ENCODE data around the gene ITPR1. TPM values are rescaled to one million over a fixed set of nuclear protein-coding genes. Genes with fewer than 3 reads are reported as not detected.

ITPR1 gene
- total RNA-seq, 1 experiment from 2014 or later: 11.3 TPM

GRCh38 chr3:4552811-4553210 lies 59.7 kb downstream of the ITPR1 start:
- H3K79me2 ChIP-seq (ENCODE audit: low read depth): no peaks in the 10 kb centered on the region
- no peak for DNase-seq
- no peaks in the 10 kb centered on the region for H4K20me1 ChIP-seq (ENCODE audit: insufficient read depth)
- no TSS peak for BruUV-seq (replicated peaks)
- TF ChIP-seq EZH2 (IDR thresholded peaks at IDR 0.05; ENCODE audit: low read depth): no peak
- TF ChIP-seq, protein P1, sequence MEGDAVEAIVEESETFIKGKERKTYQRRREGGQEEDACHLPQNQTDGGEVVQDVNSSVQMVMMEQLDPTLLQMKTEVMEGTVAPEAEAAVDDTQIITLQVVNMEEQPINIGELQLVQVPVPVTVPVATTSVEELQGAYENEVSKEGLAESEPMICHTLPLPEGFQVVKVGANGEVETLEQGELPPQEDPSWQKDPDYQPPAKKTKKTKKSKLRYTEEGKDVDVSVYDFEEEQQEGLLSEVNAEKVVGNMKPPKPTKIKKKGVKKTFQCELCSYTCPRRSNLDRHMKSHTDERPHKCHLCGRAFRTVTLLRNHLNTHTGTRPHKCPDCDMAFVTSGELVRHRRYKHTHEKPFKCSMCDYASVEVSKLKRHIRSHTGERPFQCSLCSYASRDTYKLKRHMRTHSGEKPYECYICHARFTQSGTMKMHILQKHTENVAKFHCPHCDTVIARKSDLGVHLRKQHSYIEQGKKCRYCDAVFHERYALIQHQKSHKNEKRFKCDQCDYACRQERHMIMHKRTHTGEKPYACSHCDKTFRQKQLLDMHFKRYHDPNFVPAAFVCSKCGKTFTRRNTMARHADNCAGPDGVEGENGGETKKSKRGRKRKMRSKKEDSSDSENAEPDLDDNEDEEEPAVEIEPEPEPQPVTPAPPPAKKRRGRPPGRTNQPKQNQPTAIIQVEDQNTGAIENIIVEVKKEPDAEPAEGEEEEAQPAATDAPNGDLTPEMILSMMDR (conservative IDR thresholded peaks at IDR 0.05): no peak
- H3K27ac ChIP-seq: no peak overlapping the region
- H3K9me2 ChIP-seq (ENCODE audit: insufficient read depth): no peaks in the 10 kb centered on the region
- H3F3A ChIP-seq (ENCODE audit: insufficient read depth, low read depth): no peaks in the 10 kb centered on the region
- ChIA-PET POLR2A (ENCODE audit: unreplicated experiment) (no interaction called here), CTCF (no interaction called here)
- intact Hi-C loops (cut with micrococcal nuclease; ENCODE audit: unreplicated experiment): no loop called here
- no peak overlapping the region for H3K4me2 ChIP-seq
- H2AFZ ChIP-seq: no peak overlapping the region
- H3K4me3 ChIP-seq: no peak overlapping the region
- no peaks in the 10 kb centered on the region for H3K27me3 ChIP-seq (ENCODE audit: insufficient read depth, low read depth)
- no peaks in the 10 kb centered on the region for H3K9me3 ChIP-seq (ENCODE audit: insufficient read depth, low read depth)
- H3K36me3 ChIP-seq (ENCODE audit: low read depth): no peaks in the 10 kb centered on the region
- no peaks in the 10 kb centered on the region for H3K4me1 ChIP-seq (replicated peaks; ENCODE audit: insufficient read depth)

GRCh38 chr3:4561661-4562060 lies 68.5 kb downstream of the ITPR1 start:
- Histone ChIP-seq H3K9me2 (ENCODE audit: insufficient read depth) (no peaks in the 10 kb centered on the region), H3K4me2 (no peak overlapping the region), H3F3A (ENCODE audit: insufficient read depth, low read depth) (peaks cover 7% of the 10 kb centered on the region; the same call in 1 of the 2 replicates), H3K27me3 (ENCODE audit: insufficient read depth, low read depth) (no peaks in the 10 kb centered on the region), H3K9me3 (ENCODE audit: insufficient read depth, low read depth) (no peaks in the 10 kb centered on the region), H3K4me1 (replicated peaks; ENCODE audit: insufficient read depth) (peaks cover 25% of the 10 kb centered on the region), H3K27ac (no peak overlapping the region), H3K36me3 (ENCODE audit: low read depth) (no peaks in the 10 kb centered on the region), H2AFZ (no peak overlapping the region), H3K4me3 (no peak overlapping the region), H4K20me1 (ENCODE audit: insufficient read depth) (no peaks in the 10 kb centered on the region), H3K79me2 (ENCODE audit: low read depth) (no peaks in the 10 kb centered on the region)
- TF ChIP-seq EZH2 (IDR thresholded peaks at IDR 0.05; ENCODE audit: low read depth): no peak
- TF ChIP-seq, protein P1 (conservative IDR thresholded peaks at IDR 0.05): no peak
- no TSS peak for BruUV-seq (replicated peaks)
- CTCF ChIA-PET: no interaction called here
- intact Hi-C loops (cut with micrococcal nuclease; ENCODE audit: unreplicated experiment): no loop called here
- POLR2A ChIA-PET (ENCODE audit: unreplicated experiment): interaction anchor here (0.5 to 0.6 kb wide), 2 partner anchors 188 to 502 kb away, joined by 3 to 4 read pairs; no protein-coding TSS in a partner anchor
- DNase-seq: no peak

- H3K27ac ChIP-seq: no peak overlapping the region
- CTCF ChIA-PET: no interaction called here
- no peak for DNase-seq
- no peaks in the 10 kb centered on the region for H3K79me2 ChIP-seq (ENCODE audit: low read depth)
- no peaks in the 10 kb centered on the region for H3K27me3 ChIP-seq (ENCODE audit: insufficient read depth, low read depth)
- no peaks in the 10 kb centered on the region for H3K9me2 ChIP-seq (ENCODE audit: insufficient read depth)
- no peak overlapping the region for H2AFZ ChIP-seq
- H3K36me3 ChIP-seq (ENCODE audit: low read depth): no peaks in the 10 kb centered on the region
- POLR2A ChIA-PET (ENCODE audit: unreplicated experiment): no interaction called here
- BruUV-seq (replicated peaks): no TSS peak
- TF ChIP-seq, protein P1 (conservative IDR thresholded peaks at IDR 0.05): no peak
- TF ChIP-seq EZH2 (IDR thresholded peaks at IDR 0.05; ENCODE audit: low read depth): no peak
- peaks cover 13% of the 10 kb centered on the region; the same call in 1 of the 2 replicates for H3F3A ChIP-seq (ENCODE audit: insufficient read depth, low read depth)
- H3K9me3 ChIP-seq (ENCODE audit: insufficient read depth, low read depth): no peaks in the 10 kb centered on the region
- H4K20me1 ChIP-seq (ENCODE audit: insufficient read depth): no peaks in the 10 kb centered on the region
- H3K4me2 ChIP-seq: no peak overlapping the region
- peaks cover 32% of the 10 kb centered on the region for H3K4me1 ChIP-seq (replicated peaks; ENCODE audit: insufficient read depth)
- no peak overlapping the region for H3K4me3 ChIP-seq
- intact Hi-C loops (cut with micrococcal nuclease; ENCODE audit: unreplicated experiment): no loop called here
These were observed 69.4 kb downstream of the ITPR1 start for GRCh38 chr3:4562595-4562994.

Data from PC-9 (cell line).